Activated CD8-positive, alpha-beta T cell treated with anti-CD3 and anti-CD28 coated beads for 36 hours (primary cell): ENCODE measurements around the gene LIPT2. TPM values are rescaled to one million over a fixed set of nuclear protein-coding genes. Genes with fewer than 3 reads are reported as not detected.
"Not testable (repeated sequence)": the region's sequence is repeated elsewhere in the genome, so short reads cannot be mapped to it uniquely, and the experiment has no call there.

Source experiments
- ATAC-seq: fragments of 200-7000 bp; cut with Tn5 transposase; one replicate; pipeline ENCODE4 v1.10.0; 2021; ENCODE audit warnings: mild to moderate bottlenecking, moderate library complexity
- CTCF ChIA-PET: fragments of 350-600 bp; sonication (Branson Sonifier 250); formaldehyde crosslinking; loops from one replicate; lab custom pipeline; 2021; ENCODE audit warnings: antibody characterized with exemption; lab: Charles Lee
- POLR2A ChIA-PET: fragments of 350-600 bp; sonication (Branson Sonifier 250); formaldehyde crosslinking; loops from one replicate; lab custom pipeline; 2021; ENCODE audit warnings: antibody characterized with exemption; lab: Charles Lee
- DNase-seq: peaks from one replicate; pipeline ENCODE4 v3.0.0-alpha.2; 2020
- H3K27ac Mint-ChIP-seq: one replicate; pipeline ENCODE4 v1.8.0; 2021; ENCODE audit warnings: mild to moderate bottlenecking, mixed read lengths
- H3K27me3 Mint-ChIP-seq: one replicate; pipeline ENCODE4 v1.8.0; 2021; ENCODE audit warnings: mixed read lengths
- H3K36me3 Mint-ChIP-seq: one replicate; pipeline ENCODE4 v1.8.0; 2021; ENCODE audit warnings: low read depth, mixed read lengths
- H3K4me1 Mint-ChIP-seq: one replicate; pipeline ENCODE4 v1.8.0; 2021; ENCODE audit warnings: low read depth, mixed read lengths
- H3K4me3 Mint-ChIP-seq: one replicate; pipeline ENCODE4 v1.8.0; 2021; ENCODE audit warnings: mild to moderate bottlenecking, moderate library complexity, mixed read lengths
- H3K9me3 Mint-ChIP-seq: one replicate; pipeline ENCODE4 v1.8.0; 2021; ENCODE audit warnings: mixed read lengths
- CTCF ChIP-seq: fragments of 200-600 bp; IDR thresholded peaks from one replicate; pipeline ENCODE4 v1.8.0; 2022; ENCODE audit warnings: antibody characterized with exemption, mild to moderate bottlenecking
- intact Hi-C: fragments of 100-400 bp; cut with micrococcal nuclease; formaldehyde crosslinking; loops from one replicate; pipeline ENCODE4 v1.10.0; 2022
- total RNA-seq, 2 experiments: library from RNA; stranded (reverse); gene quantifications; one replicate each; pipeline ENCODE4 v1.2.3, GENCODE V29; 2021

Gene LIPT2
- total RNA-seq, 2 experiments from 2014 or later: 5.9 to 6.8 TPM

GRCh38 chr11:74520316-74520715 lies 26.8 kb upstream of the LIPT2 start:
- ChIA-PET POLR2A (no interaction called here), CTCF (interaction anchor here (0.8 kb wide), 1 partner anchor 91 kb away, joined by 3 read pairs; no protein-coding TSS in a partner anchor)
- DNase-seq (no peak), ATAC-seq (no peak)
- no peaks in the 10 kb centered on the region for H3K4me1 Mint-ChIP-seq
- peaks cover 3% of the 10 kb centered on the region for H3K9me3 Mint-ChIP-seq
- no peak for TF ChIP-seq CTCF
- intact Hi-C loops: no loop called here
- H3K4me3 Mint-ChIP-seq: no peak overlapping the region
- H3K27me3 Mint-ChIP-seq: peaks cover 9% of the 10 kb centered on the region
- H3K27ac Mint-ChIP-seq: no peak overlapping the region
- H3K36me3 Mint-ChIP-seq: no peaks in the 10 kb centered on the region

DNA sequence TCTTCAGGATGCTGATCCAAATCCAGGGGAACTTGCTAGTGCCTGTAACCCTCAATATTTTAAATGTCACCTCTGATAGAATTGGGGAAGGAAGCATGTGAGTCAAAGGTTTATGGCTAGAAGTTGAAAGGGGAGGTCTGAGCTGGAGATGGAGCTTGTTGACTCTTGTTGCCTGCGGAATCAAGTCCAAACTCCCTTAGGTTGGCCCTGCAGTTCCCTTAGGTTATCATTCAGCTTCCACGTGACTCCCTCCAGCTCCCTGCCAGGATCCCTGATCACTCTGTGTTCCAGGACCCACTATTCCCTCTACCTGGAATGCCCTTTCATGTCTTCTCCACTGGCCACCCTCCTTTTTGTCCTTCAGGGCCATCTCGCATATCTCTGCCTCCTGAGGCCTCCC lies 26.2 kb upstream of the LIPT2 start:
- Mint-ChIP-seq H3K4me3 (no peak overlapping the region), H3K9me3 (peaks cover 3% of the 10 kb centered on the region), H3K27ac (no peak overlapping the region), H3K4me1 (no peaks in the 10 kb centered on the region), H3K27me3 (peaks cover 9% of the 10 kb centered on the region), H3K36me3 (no peaks in the 10 kb centered on the region)
- CTCF ChIA-PET: interaction anchor here (0.8 kb wide), 1 partner anchor 92 kb away, joined by 3 read pairs; no protein-coding TSS in a partner anchor
- ATAC-seq (no peak), DNase-seq (no peak)
- intact Hi-C loops: no loop called here
- no peak for TF ChIP-seq CTCF
- POLR2A ChIA-PET: no interaction called here

GRCh38 chr11:74517592-74517991 lies 24.1 kb upstream of the LIPT2 start:
- POLR2A ChIA-PET, intact Hi-C loops, H3K4me3 Mint-ChIP-seq, DNase-seq, H3K4me1 Mint-ChIP-seq, H3K27ac Mint-ChIP-seq, ATAC-seq, CTCF ChIA-PET, H3K9me3 Mint-ChIP-seq, H3K36me3 Mint-ChIP-seq, H3K27me3 Mint-ChIP-seq: not testable (repeated sequence)

DNA sequence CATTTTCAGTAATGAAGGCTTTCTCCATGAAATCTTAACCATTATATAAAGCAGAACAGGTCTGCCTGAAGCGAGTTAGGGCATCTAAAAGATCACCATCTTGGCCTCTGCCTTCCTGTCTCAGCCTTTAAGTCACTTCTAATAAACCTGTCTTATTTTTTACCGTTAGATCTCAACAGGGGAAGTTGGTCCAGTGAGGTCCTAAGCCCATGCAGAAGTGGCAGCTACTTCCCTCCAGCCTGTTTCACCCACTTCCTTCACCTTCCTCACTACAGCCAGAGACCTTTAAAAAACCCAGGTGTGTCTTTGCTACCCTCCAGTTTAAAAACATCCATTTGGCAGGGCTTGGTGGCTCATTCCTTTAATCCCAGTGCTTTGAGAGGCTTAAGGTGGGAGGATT lies 14.1 kb upstream of the LIPT2 start:
- ATAC-seq: no peak
- no peak for DNase-seq
- peaks cover 1% of the 10 kb centered on the region for H3K27me3 Mint-ChIP-seq
- ChIA-PET CTCF (interaction anchor here (1.2 to 1.3 kb wide), 2 partner anchors 118 to 252 kb away, joined by 3 read pairs; no protein-coding TSS in a partner anchor), POLR2A (no interaction called here)
- no peak overlapping the region for H3K4me3 Mint-ChIP-seq
- intact Hi-C loops: no loop called here
- no peaks in the 10 kb centered on the region for H3K4me1 Mint-ChIP-seq
- TF ChIP-seq CTCF: no peak
- peaks cover 2% of the 10 kb centered on the region for H3K36me3 Mint-ChIP-seq
- H3K9me3 Mint-ChIP-seq: peaks cover 3% of the 10 kb centered on the region
- no peak overlapping the region for H3K27ac Mint-ChIP-seq

- CTCF ChIA-PET: interaction anchor here (1.2 kb wide), 1 partner anchor 251 kb away, joined by 3 read pairs; no protein-coding TSS in a partner anchor
- intact Hi-C loops: no loop called here
- Mint-ChIP-seq H3K4me1 (no peaks in the 10 kb centered on the region), H3K27ac (no peak overlapping the region), H3K4me3 (no peak overlapping the region), H3K9me3 (peaks cover 5% of the 10 kb centered on the region), H3K27me3 (peaks cover 1% of the 10 kb centered on the region), H3K36me3 (peaks cover 3% of the 10 kb centered on the region)
- TF ChIP-seq CTCF: no peak
- no peak for DNase-seq
- ATAC-seq: no peak
- POLR2A ChIA-PET: no interaction called here
Observed at GRCh38 chr11:74506823-74507222, 13.3 kb upstream of the LIPT2 start.
